WTC11 (cell line): ENCODE data around the gene POMT1. TPM values are rescaled to one million over a fixed set of nuclear protein-coding genes. Genes with fewer than 3 reads are reported as not detected.

Source experiments
- ATAC-seq: fragments of 200-7000 bp; cut with Tn5 transposase; 2 replicates; pipeline ENCODE4 v1.10.0; 2021; ENCODE audit warnings: mild to moderate bottlenecking, moderate library complexity
- CTCF ChIA-PET: fragments of 300-600 bp; sonication (Branson Sonifier 250); formaldehyde crosslinking; loops from one replicate; lab custom pipeline; 2021; ENCODE audit warnings: antibody characterized with exemption; lab: Charles Lee
- POLR2A ChIA-PET: fragments of 350-600 bp; sonication (Branson Sonifier 250); formaldehyde crosslinking; loops from one replicate; lab custom pipeline; 2021; ENCODE audit warnings: antibody characterized with exemption; lab: Charles Lee
- DNase-seq: peaks from one replicate; pipeline ENCODE4 v3.0.0; 2021; ENCODE audit warnings: low spot score
- H3K27ac Mint-ChIP-seq: 2 replicates; pipeline ENCODE4 v1.8.0; 2021; ENCODE audit warnings: mixed read lengths
- H3K27me3 Mint-ChIP-seq: 2 replicates; pipeline ENCODE4 v1.8.0; 2021; ENCODE audit warnings: low read depth, mild to moderate bottlenecking, moderate library complexity, mixed read lengths
- H3K36me3 Mint-ChIP-seq: 2 replicates; pipeline ENCODE4 v1.8.0; 2021; ENCODE audit warnings: mixed read lengths
- H3K4me1 Mint-ChIP-seq: 2 replicates; pipeline ENCODE4 v1.8.0; 2022; ENCODE audit warnings: mixed read lengths
- H3K4me3 Mint-ChIP-seq: 2 replicates; pipeline ENCODE4 v1.8.0; 2021; ENCODE audit warnings: mild to moderate bottlenecking, moderate library complexity, mixed read lengths
- H3K9me3 Mint-ChIP-seq: 2 replicates; pipeline ENCODE4 v1.8.0; 2021; ENCODE audit warnings: mixed read lengths
- ESRRA ChIP-seq: sonication (generic); formaldehyde crosslinking; IDR thresholded peaks from 2 replicates; pipeline ENCODE4 v1.8.1; 2022; ENCODE audit warnings: mild to moderate bottlenecking, missing genetic modification reagents, borderline replicate concordance
- MXD4 ChIP-seq: fragments of 250-450 bp; sonication (Bioruptor Pico); IDR thresholded peaks from 2 replicates; pipeline ENCODE4 v1.8.0; 2021; ENCODE audit warnings: mild to moderate bottlenecking, moderate library complexity, borderline replicate concordance
- NFE2L1 ChIP-seq: sonication (generic); formaldehyde crosslinking; IDR thresholded peaks from 2 replicates; pipeline ENCODE4 v1.8.1; 2023; ENCODE audit warnings: missing genetic modification reagents
- ZNF232 ChIP-seq: sonication (generic); formaldehyde crosslinking; IDR thresholded peaks from 2 replicates; pipeline ENCODE4 v1.8.0; 2022; ENCODE audit warnings: mild to moderate bottlenecking, missing genetic modification reagents
- ZNF317 ChIP-seq: sonication (generic); formaldehyde crosslinking; IDR thresholded peaks from 2 replicates; pipeline ENCODE4 v1.8.1; 2023; ENCODE audit warnings: low read depth, mild to moderate bottlenecking, moderate library complexity, missing genetic modification reagents, borderline replicate concordance
- total RNA-seq: library from RNA; stranded (reverse); gene quantifications from 3 replicates; pipeline ENCODE4 v1.2.3, GENCODE V29; 2021
- TF ChIP-seq, protein P1 (sequence below): sonication (generic); formaldehyde crosslinking; IDR thresholded peaks from 2 replicates; pipeline ENCODE4 v1.8.1; 2023; ENCODE audit warnings: mild to moderate bottlenecking, missing genetic modification reagents, borderline replicate concordance
- TF ChIP-seq, protein P2 (sequence below): sonication (generic); formaldehyde crosslinking; IDR thresholded peaks from 2 replicates; pipeline ENCODE4 v1.8.0; 2022; ENCODE audit warnings: mild to moderate bottlenecking, missing genetic modification reagents
- TF ChIP-seq, protein P3 (sequence below): fragments of 250-450 bp; sonication (Bioruptor Pico); IDR thresholded peaks from 2 replicates; pipeline ENCODE4 v1.9.0; 2021; ENCODE audit warnings: moderate library complexity, mild to moderate bottlenecking, inconsistent platforms, borderline replicate concordance
- TF ChIP-seq, protein P4 (sequence below): sonication (generic); formaldehyde crosslinking; IDR thresholded peaks from 2 replicates; pipeline ENCODE4 v1.8.0; 2022; ENCODE audit warnings: mild to moderate bottlenecking, missing genetic modification reagents
- TF ChIP-seq, protein P5 (sequence below): sonication (generic); formaldehyde crosslinking; IDR thresholded peaks from 2 replicates; pipeline ENCODE4 v1.8.0; 2023; ENCODE audit warnings: mild to moderate bottlenecking, missing genetic modification reagents
- TF ChIP-seq, protein P6 (sequence below): sonication (generic); formaldehyde crosslinking; conservative IDR thresholded peaks from 2 replicates; pipeline ENCODE4 v1.8.1; 2023; ENCODE audit warnings: mild to moderate bottlenecking, low read depth, missing genetic modification reagents, moderate library complexity

Gene POMT1
- total RNA-seq, 1 experiment from 2014 or later = 36.2 TPM

DNA sequence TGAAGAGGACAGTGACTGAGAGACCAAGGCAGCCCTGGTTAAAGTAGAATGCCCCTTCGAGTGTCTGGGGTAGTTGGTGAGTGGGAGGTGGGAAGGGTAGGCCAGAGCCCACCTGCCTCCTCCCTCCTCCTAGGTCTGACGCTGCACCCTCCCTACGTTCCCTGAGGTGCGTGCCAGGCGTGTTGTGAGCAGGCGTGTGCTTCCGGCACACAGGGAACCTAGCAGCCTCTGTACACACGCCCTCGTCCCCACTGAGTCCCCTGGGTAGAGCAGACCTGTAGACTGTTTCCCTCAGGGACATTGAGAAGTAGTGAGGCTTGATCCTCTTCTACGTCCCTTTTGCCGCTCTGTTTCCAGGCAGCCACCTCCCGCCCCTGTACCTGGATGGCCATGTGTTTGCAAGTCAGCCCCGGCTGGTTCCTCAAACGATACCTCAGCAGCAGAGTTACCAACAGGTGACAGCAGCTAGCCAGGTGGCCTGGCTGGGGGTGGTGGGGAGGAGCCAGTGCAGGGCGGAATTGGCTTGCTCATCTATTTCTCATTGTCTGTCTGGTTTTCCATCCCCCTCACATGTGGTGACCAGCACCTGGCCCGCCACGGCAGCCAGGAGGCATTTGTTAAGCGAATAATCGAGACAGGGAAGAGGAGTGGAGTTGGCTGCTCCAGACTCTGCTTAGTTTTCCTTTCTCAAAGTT is 16.8 kb upstream of the POMT1 start:
- H3K4me3 Mint-ChIP-seq = no peak overlapping the region
- H3K27me3 Mint-ChIP-seq = no peaks in the 10 kb centered on the region
- ChIA-PET CTCF (interaction anchor here (0.5 kb wide), 1 partner anchor 122 kb away, joined by 4 read pairs; no protein-coding TSS in a partner anchor), POLR2A (no interaction called here)
- no peak for DNase-seq
- no peak for TF ChIP-seq ESRRA (CRISPR knock-in tag)
- TF ChIP-seq, protein P1, sequence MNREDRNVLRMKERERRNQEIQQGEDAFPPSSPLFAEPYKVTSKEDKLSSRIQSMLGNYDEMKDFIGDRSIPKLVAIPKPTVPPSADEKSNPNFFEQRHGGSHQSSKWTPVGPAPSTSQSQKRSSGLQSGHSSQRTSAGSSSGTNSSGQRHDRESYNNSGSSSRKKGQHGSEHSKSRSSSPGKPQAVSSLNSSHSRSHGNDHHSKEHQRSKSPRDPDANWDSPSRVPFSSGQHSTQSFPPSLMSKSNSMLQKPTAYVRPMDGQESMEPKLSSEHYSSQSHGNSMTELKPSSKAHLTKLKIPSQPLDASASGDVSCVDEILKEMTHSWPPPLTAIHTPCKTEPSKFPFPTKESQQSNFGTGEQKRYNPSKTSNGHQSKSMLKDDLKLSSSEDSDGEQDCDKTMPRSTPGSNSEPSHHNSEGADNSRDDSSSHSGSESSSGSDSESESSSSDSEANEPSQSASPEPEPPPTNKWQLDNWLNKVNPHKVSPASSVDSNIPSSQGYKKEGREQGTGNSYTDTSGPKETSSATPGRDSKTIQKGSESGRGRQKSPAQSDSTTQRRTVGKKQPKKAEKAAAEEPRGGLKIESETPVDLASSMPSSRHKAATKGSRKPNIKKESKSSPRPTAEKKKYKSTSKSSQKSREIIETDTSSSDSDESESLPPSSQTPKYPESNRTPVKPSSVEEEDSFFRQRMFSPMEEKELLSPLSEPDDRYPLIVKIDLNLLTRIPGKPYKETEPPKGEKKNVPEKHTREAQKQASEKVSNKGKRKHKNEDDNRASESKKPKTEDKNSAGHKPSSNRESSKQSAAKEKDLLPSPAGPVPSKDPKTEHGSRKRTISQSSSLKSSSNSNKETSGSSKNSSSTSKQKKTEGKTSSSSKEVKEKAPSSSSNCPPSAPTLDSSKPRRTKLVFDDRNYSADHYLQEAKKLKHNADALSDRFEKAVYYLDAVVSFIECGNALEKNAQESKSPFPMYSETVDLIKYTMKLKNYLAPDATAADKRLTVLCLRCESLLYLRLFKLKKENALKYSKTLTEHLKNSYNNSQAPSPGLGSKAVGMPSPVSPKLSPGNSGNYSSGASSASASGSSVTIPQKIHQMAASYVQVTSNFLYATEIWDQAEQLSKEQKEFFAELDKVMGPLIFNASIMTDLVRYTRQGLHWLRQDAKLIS (CRISPR knock-in tag) = no peak
- TF ChIP-seq, protein P2, sequence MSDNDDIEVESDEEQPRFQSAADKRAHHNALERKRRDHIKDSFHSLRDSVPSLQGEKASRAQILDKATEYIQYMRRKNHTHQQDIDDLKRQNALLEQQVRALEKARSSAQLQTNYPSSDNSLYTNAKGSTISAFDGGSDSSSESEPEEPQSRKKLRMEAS = no peak
- TF ChIP-seq, protein P3, sequence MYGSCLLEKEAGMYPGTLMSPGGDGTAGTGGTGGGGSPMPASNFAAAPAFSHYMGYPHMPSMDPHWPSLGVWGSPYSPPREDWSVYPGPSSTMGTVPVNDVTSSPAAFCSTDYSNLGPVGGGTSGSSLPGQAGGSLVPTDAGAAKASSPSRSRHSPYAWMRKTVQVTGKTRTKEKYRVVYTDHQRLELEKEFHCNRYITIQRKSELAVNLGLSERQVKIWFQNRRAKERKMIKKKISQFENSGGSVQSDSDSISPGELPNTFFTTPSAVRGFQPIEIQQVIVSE (CRISPR knock-in tag) = no peak
- TF ChIP-seq, protein P4, sequence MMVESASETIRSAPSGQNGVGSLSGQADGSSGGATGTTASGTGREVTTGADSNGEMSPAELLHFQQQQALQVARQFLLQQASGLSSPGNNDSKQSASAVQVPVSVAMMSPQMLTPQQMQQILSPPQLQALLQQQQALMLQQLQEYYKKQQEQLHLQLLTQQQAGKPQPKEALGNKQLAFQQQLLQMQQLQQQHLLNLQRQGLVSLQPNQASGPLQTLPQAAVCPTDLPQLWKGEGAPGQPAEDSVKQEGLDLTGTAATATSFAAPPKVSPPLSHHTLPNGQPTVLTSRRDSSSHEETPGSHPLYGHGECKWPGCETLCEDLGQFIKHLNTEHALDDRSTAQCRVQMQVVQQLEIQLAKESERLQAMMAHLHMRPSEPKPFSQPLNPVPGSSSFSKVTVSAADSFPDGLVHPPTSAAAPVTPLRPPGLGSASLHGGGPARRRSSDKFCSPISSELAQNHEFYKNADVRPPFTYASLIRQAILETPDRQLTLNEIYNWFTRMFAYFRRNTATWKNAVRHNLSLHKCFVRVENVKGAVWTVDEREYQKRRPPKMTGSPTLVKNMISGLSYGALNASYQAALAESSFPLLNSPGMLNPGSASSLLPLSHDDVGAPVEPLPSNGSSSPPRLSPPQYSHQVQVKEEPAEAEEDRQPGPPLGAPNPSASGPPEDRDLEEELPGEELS (CRISPR knock-in tag) = no peak
- no peak for TF ChIP-seq ZNF232
- no peak for TF ChIP-seq MXD4 (CRISPR knock-in tag)
- no peak for TF ChIP-seq ZNF317 (CRISPR knock-in tag)
- TF ChIP-seq, protein P5, sequence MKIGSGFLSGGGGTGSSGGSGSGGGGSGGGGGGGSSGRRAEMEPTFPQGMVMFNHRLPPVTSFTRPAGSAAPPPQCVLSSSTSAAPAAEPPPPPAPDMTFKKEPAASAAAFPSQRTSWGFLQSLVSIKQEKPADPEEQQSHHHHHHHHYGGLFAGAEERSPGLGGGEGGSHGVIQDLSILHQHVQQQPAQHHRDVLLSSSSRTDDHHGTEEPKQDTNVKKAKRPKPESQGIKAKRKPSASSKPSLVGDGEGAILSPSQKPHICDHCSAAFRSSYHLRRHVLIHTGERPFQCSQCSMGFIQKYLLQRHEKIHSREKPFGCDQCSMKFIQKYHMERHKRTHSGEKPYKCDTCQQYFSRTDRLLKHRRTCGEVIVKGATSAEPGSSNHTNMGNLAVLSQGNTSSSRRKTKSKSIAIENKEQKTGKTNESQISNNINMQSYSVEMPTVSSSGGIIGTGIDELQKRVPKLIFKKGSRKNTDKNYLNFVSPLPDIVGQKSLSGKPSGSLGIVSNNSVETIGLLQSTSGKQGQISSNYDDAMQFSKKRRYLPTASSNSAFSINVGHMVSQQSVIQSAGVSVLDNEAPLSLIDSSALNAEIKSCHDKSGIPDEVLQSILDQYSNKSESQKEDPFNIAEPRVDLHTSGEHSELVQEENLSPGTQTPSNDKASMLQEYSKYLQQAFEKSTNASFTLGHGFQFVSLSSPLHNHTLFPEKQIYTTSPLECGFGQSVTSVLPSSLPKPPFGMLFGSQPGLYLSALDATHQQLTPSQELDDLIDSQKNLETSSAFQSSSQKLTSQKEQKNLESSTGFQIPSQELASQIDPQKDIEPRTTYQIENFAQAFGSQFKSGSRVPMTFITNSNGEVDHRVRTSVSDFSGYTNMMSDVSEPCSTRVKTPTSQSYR (CRISPR knock-in tag) = no peak
- TF ChIP-seq NFE2L1 = no peak
- TF ChIP-seq, protein P6, sequence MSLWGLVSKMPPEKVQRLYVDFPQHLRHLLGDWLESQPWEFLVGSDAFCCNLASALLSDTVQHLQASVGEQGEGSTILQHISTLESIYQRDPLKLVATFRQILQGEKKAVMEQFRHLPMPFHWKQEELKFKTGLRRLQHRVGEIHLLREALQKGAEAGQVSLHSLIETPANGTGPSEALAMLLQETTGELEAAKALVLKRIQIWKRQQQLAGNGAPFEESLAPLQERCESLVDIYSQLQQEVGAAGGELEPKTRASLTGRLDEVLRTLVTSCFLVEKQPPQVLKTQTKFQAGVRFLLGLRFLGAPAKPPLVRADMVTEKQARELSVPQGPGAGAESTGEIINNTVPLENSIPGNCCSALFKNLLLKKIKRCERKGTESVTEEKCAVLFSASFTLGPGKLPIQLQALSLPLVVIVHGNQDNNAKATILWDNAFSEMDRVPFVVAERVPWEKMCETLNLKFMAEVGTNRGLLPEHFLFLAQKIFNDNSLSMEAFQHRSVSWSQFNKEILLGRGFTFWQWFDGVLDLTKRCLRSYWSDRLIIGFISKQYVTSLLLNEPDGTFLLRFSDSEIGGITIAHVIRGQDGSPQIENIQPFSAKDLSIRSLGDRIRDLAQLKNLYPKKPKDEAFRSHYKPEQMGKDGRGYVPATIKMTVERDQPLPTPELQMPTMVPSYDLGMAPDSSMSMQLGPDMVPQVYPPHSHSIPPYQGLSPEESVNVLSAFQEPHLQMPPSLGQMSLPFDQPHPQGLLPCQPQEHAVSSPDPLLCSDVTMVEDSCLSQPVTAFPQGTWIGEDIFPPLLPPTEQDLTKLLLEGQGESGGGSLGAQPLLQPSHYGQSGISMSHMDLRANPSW (CRISPR knock-in tag) = no peak
- H3K36me3 Mint-ChIP-seq = peaks cover 95% of the 10 kb centered on the region
- H3K4me1 Mint-ChIP-seq = no peaks in the 10 kb centered on the region
- H3K9me3 Mint-ChIP-seq = no peaks in the 10 kb centered on the region
- ATAC-seq = no peak
- H3K27ac Mint-ChIP-seq = peak overlapping the region; percentile 82
